SIG-M5 treated with dmso at 0.1 percent for 504 hours (cell line): ENCODE results near the gene BCAT1.
"Not testable (repeated sequence)": the region's sequence is repeated elsewhere in the genome, so short reads cannot be mapped to it uniquely, and the experiment has no call there.

ENCODE experiments used
- DNase-seq: peaks from one replicate; lab custom pipeline; 2025; ENCODE audit not compliant: unreplicated experiment; lab: John Stamatoyannopoulos, UW

The BCAT1 gene

GRCh38 chr12:24960222-24960855, 11.4 kb upstream of the BCAT1 start:
- peak; percentile 64 for DNase-seq

GRCh38 chr12:24956351-24956750, 7.5 kb upstream of the BCAT1 start:
- DNase-seq = not testable (repeated sequence)

GRCh38 chr12:24955853-24956252, 7.0 kb upstream of the BCAT1 start:
- no peak for DNase-seq

GRCh38 chr12:24955389-24955788, 6.5 kb upstream of the BCAT1 start:
- DNase-seq = no peak

- DNase-seq = no peak
Observed at GRCh38 chr12:24954261-24954660, 5.4 kb upstream of the BCAT1 start.

- no peak for DNase-seq
Observed at GRCh38 chr12:24952389-24952788, 3.5 kb upstream of the BCAT1 start.

- DNase-seq = no peak
Observed at GRCh38 chr12:24950231-24950834, 1.4 kb upstream of the BCAT1 start.

GRCh38 chr12:24948420-24948756, 513 bp downstream of the BCAT1 start:
- DNase-seq = peak; percentile 44

GRCh38 chr12:24947541-24948419, 1.1 kb downstream of the BCAT1 start:
- DNase-seq = no peak

GRCh38 chr12:24945845-24946244, 3.1 kb downstream of the BCAT1 start:
- peak; percentile 39 for DNase-seq

- no peak for DNase-seq
Observed at GRCh38 chr12:24945039-24945438, 3.9 kb downstream of the BCAT1 start.

GRCh38 chr12:24944601-24944975, 4.3 kb downstream of the BCAT1 start:
- no peak for DNase-seq

GRCh38 chr12:24943947-24944600, 4.8 kb downstream of the BCAT1 start:
- no peak for DNase-seq

GRCh38 chr12:24940157-24940556, 8.7 kb downstream of the BCAT1 start:
- DNase-seq = no peak

GRCh38 chr12:24939551-24939950, 9.3 kb downstream of the BCAT1 start:
- DNase-seq = not testable (repeated sequence)

- DNase-seq = no peak
Observed at GRCh38 chr12:24938341-24938740, 10.6 kb downstream of the BCAT1 start.

GRCh38 chr12:24937553-24938244, 11.2 kb downstream of the BCAT1 start:
- no peak for DNase-seq

GRCh38 chr12:24933694-24934407, 15.1 kb downstream of the BCAT1 start:
- DNase-seq = no peak

- peak; percentile 94 for DNase-seq
Observed at GRCh38 chr12:24931666-24932405, 17.1 kb downstream of the BCAT1 start.

- no peak for DNase-seq
Observed at GRCh38 chr12:24929953-24930352, 18.9 kb downstream of the BCAT1 start.
